GM18520 (cell line): ENCODE data around the gene INPP5E.
"Not testable (repeated sequence)": the region's sequence is repeated elsewhere in the genome, so short reads cannot be mapped to it uniquely, and the experiment has no call there.

ENCODE experiments used
- ATAC-seq: cut with Tn5 transposase; IDR thresholded peaks from one replicate; pipeline ENCODE4 v1.9.1; 2021; ENCODE audit not compliant: unreplicated experiment

Gene INPP5E

GRCh38 chr9:136430588-136431234 is 8.9 kb downstream of the INPP5E start:
- ATAC-seq, result no peak

- ATAC-seq, result no peak
Measured at GRCh38 chr9:136429683-136430491, 9.8 kb downstream of the INPP5E start.

- ATAC-seq, result no peak
Measured at GRCh38 chr9:136429075-136429628, 10.5 kb downstream of the INPP5E start.

GRCh38 chr9:136426787-136427186 is 12.9 kb downstream of the INPP5E start:
- ATAC-seq, result no peak

GRCh38 chr9:136425367-136425766 is 14.3 kb downstream of the INPP5E start:
- not testable (repeated sequence) for ATAC-seq

- no peak for ATAC-seq
Measured at GRCh38 chr9:136424750-136425362, 14.8 kb downstream of the INPP5E start.

- no peak for ATAC-seq
Measured at GRCh38 chr9:136423432-136424146, 16.1 kb downstream of the INPP5E start.

- ATAC-seq, result no peak
Measured at GRCh38 chr9:136422876-136423275, 16.8 kb downstream of the INPP5E start.

GRCh38 chr9:136421791-136422190 is 17.9 kb downstream of the INPP5E start:
- no peak for ATAC-seq

GRCh38 chr9:136419092-136419420 is 20.6 kb downstream of the INPP5E start:
- no peak for ATAC-seq

GRCh38 chr9:136418182-136419091 is 21.2 kb downstream of the INPP5E start:
- no peak for ATAC-seq

GRCh38 chr9:136416914-136417313 is 22.7 kb downstream of the INPP5E start:
- ATAC-seq, result no peak

- no peak for ATAC-seq
Measured at GRCh38 chr9:136416427-136416826, 23.2 kb downstream of the INPP5E start.

GRCh38 chr9:136412962-136413361 is 26.7 kb downstream of the INPP5E start:
- ATAC-seq, result no peak

GRCh38 chr9:136411378-136411777 is 28.3 kb downstream of the INPP5E start:
- ATAC-seq, result no peak

GRCh38 chr9:136410500-136411287 is 29.0 kb downstream of the INPP5E start, which contains the start of the genes ENTR1 and PMPCA:
TSS of gene ENTR1 (minus strand) at chr9:136410614. CDS start at chr9:136410397, 217 bp downstream.
TSS of gene PMPCA (plus strand) at chr9:136410658. CDS start at chr9:136410669, 11 bp downstream.
- peak; percentile 78 for ATAC-seq

GRCh38 chr9:136409557-136410455 is 29.8 kb downstream of the INPP5E start:
- peak; percentile 10 for ATAC-seq

- ATAC-seq, result no peak
Measured at GRCh38 chr9:136407911-136408310, 31.7 kb downstream of the INPP5E start.
